ENCODE results near the gene FETUB. TPM values are rescaled to one million over a fixed set of nuclear protein-coding genes. Genes with fewer than 3 reads are reported as not detected.

Gene FETUB
- total RNA-seq, 1 experiment from 2014 or later = not detected

- H3K9me2 ChIP-seq (replicated peaks; ENCODE audit: insufficient read depth, low read length) = no peaks in the 10 kb centered on the region
- H3K4me1 ChIP-seq (ENCODE audit: low read length) = peaks cover 2% of the 10 kb centered on the region
- no peaks in the 10 kb centered on the region for H3K79me2 ChIP-seq (ENCODE audit: low read length)
- H3K27me3 ChIP-seq (ENCODE audit: low read length) = no peaks in the 10 kb centered on the region
- no peaks in the 10 kb centered on the region for H4K20me1 ChIP-seq (ENCODE audit: insufficient read depth, low read depth, low read length)
- DNase-seq = no peak
- no peak overlapping the region for H3K4me3 ChIP-seq (ENCODE audit: low read length)
- no peaks in the 10 kb centered on the region for H3K36me3 ChIP-seq (ENCODE audit: insufficient read depth, low read length)
- no peak overlapping the region for H3K27ac ChIP-seq (ENCODE audit: low read length)
- no peak overlapping the region for H3K4me2 ChIP-seq (ENCODE audit: low read depth, low read length, poor library complexity, severe bottlenecking)
- H3K9me3 ChIP-seq (ENCODE audit: low read length) = no peaks in the 10 kb centered on the region
- H2AFZ ChIP-seq (ENCODE audit: low read length) = no peak overlapping the region
- no peak overlapping the region for H3K9ac ChIP-seq (ENCODE audit: low read length)
These were observed 6.6 kb downstream of the FETUB start for GRCh38 chr3:186646841-186647240.

GRCh38 chr3:186648851-186649250 is 8.7 kb downstream of the FETUB start:
- no peaks in the 10 kb centered on the region for H3K79me2 ChIP-seq (ENCODE audit: low read length)
- no peak overlapping the region for H3K4me3 ChIP-seq (ENCODE audit: low read length)
- no peak overlapping the region for H3K27ac ChIP-seq (ENCODE audit: low read length)
- H3K4me2 ChIP-seq (ENCODE audit: low read depth, low read length, poor library complexity, severe bottlenecking) = no peak overlapping the region
- DNase-seq = no peak
- H3K4me1 ChIP-seq (ENCODE audit: low read length) = peaks cover 22% of the 10 kb centered on the region
- H2AFZ ChIP-seq (ENCODE audit: low read length) = no peak overlapping the region
- no peak overlapping the region for H3K9ac ChIP-seq (ENCODE audit: low read length)
- no peaks in the 10 kb centered on the region for H3K36me3 ChIP-seq (ENCODE audit: insufficient read depth, low read length)
- no peaks in the 10 kb centered on the region for H3K27me3 ChIP-seq (ENCODE audit: low read length)
- H4K20me1 ChIP-seq (ENCODE audit: insufficient read depth, low read depth, low read length) = no peaks in the 10 kb centered on the region
- no peaks in the 10 kb centered on the region for H3K9me3 ChIP-seq (ENCODE audit: low read length)
- H3K9me2 ChIP-seq (replicated peaks; ENCODE audit: insufficient read depth, low read length) = no peaks in the 10 kb centered on the region

GRCh38 chr3:186651678-186652215 is 11.5 kb downstream of the FETUB start:
- H3K9me2 ChIP-seq (replicated peaks; ENCODE audit: insufficient read depth, low read length) = no peaks in the 10 kb centered on the region
- peaks cover 25% of the 10 kb centered on the region for H3K4me1 ChIP-seq (ENCODE audit: low read length)
- no peaks in the 10 kb centered on the region for H3K36me3 ChIP-seq (ENCODE audit: insufficient read depth, low read length)
- peak overlapping the region; percentile 88 for H3K27ac ChIP-seq (ENCODE audit: low read length)
- H3K9ac ChIP-seq (ENCODE audit: low read length) = peak overlapping the region; percentile 50; the same call in 1 of the 2 replicates
- DNase-seq = peak; percentile 52
- peak overlapping the region; percentile 36; the same call in 1 of the 2 replicates for H3K4me3 ChIP-seq (ENCODE audit: low read length)
- H4K20me1 ChIP-seq (ENCODE audit: insufficient read depth, low read depth, low read length) = no peaks in the 10 kb centered on the region
- no peaks in the 10 kb centered on the region for H3K27me3 ChIP-seq (ENCODE audit: low read length)
- H3K9me3 ChIP-seq (ENCODE audit: low read length) = no peaks in the 10 kb centered on the region
- H2AFZ ChIP-seq (ENCODE audit: low read length) = no peak overlapping the region
- no peaks in the 10 kb centered on the region for H3K79me2 ChIP-seq (ENCODE audit: low read length)
- H3K4me2 ChIP-seq (ENCODE audit: low read depth, low read length, poor library complexity, severe bottlenecking) = peak overlapping the region; percentile 53

GRCh38 chr3:186653080-186653707 is 13.0 kb downstream of the FETUB start:
- H4K20me1 ChIP-seq (ENCODE audit: insufficient read depth, low read depth, low read length) = no peaks in the 10 kb centered on the region
- no peaks in the 10 kb centered on the region for H3K27me3 ChIP-seq (ENCODE audit: low read length)
- DNase-seq = peak; percentile 94
- H3K9me3 ChIP-seq (ENCODE audit: low read length) = no peaks in the 10 kb centered on the region
- peak overlapping the region; percentile 88 for H3K27ac ChIP-seq (ENCODE audit: low read length)
- H3K9me2 ChIP-seq (replicated peaks; ENCODE audit: insufficient read depth, low read length) = no peaks in the 10 kb centered on the region
- H3K9ac ChIP-seq (ENCODE audit: low read length) = peak overlapping the region; percentile 50
- H3K79me2 ChIP-seq (ENCODE audit: low read length) = no peaks in the 10 kb centered on the region
- H3K36me3 ChIP-seq (ENCODE audit: insufficient read depth, low read length) = no peaks in the 10 kb centered on the region
- peak overlapping the region; percentile 71 for H2AFZ ChIP-seq (ENCODE audit: low read length)
- H3K4me1 ChIP-seq (ENCODE audit: low read length) = peaks cover 25% of the 10 kb centered on the region
- H3K4me2 ChIP-seq (ENCODE audit: low read depth, low read length, poor library complexity, severe bottlenecking) = peak overlapping the region; percentile 53
- H3K4me3 ChIP-seq (ENCODE audit: low read length) = peak overlapping the region; percentile 36

GRCh38 chr3:186653984-186654383 is 13.8 kb downstream of the FETUB start:
- Histone ChIP-seq H3K9ac (ENCODE audit: low read length) (peak overlapping the region; percentile 50), H3K9me3 (ENCODE audit: low read length) (no peaks in the 10 kb centered on the region), H3K36me3 (ENCODE audit: insufficient read depth, low read length) (no peaks in the 10 kb centered on the region), H3K79me2 (ENCODE audit: low read length) (no peaks in the 10 kb centered on the region), H3K4me3 (ENCODE audit: low read length) (peak overlapping the region; percentile 10; the same call in 1 of the 2 replicates), H3K4me2 (ENCODE audit: low read depth, low read length, poor library complexity, severe bottlenecking) (peak overlapping the region; percentile 53), H3K4me1 (ENCODE audit: low read length) (peaks cover 25% of the 10 kb centered on the region), H3K27ac (ENCODE audit: low read length) (peak overlapping the region; percentile 88), H4K20me1 (ENCODE audit: insufficient read depth, low read depth, low read length) (no peaks in the 10 kb centered on the region), H2AFZ (ENCODE audit: low read length) (peak overlapping the region; percentile 71; the same call in 1 of the 2 replicates), H3K9me2 (replicated peaks; ENCODE audit: insufficient read depth, low read length) (no peaks in the 10 kb centered on the region), H3K27me3 (ENCODE audit: low read length) (no peaks in the 10 kb centered on the region)
- no peak for DNase-seq

- H3K36me3 ChIP-seq (ENCODE audit: insufficient read depth, low read length) = no peaks in the 10 kb centered on the region
These were observed 23.3 kb downstream of the FETUB start for GRCh38 chr3:186663361-186664118.

GRCh38 chr3:186664119-186664495 is 23.9 kb downstream of the FETUB start:
- Histone ChIP-seq H3K36me3 (ENCODE audit: insufficient read depth, low read length) (no peaks in the 10 kb centered on the region), H3K27ac (ENCODE audit: low read length) (no peak overlapping the region), H3K4me1 (ENCODE audit: low read length) (no peaks in the 10 kb centered on the region), H3K9me2 (replicated peaks; ENCODE audit: insufficient read depth, low read length) (no peaks in the 10 kb centered on the region), H4K20me1 (ENCODE audit: insufficient read depth, low read depth, low read length) (no peaks in the 10 kb centered on the region), H2AFZ (ENCODE audit: low read length) (no peak overlapping the region), H3K9ac (ENCODE audit: low read length) (no peak overlapping the region), H3K27me3 (ENCODE audit: low read length) (no peaks in the 10 kb centered on the region), H3K79me2 (ENCODE audit: low read length) (no peaks in the 10 kb centered on the region), H3K9me3 (ENCODE audit: low read length) (no peaks in the 10 kb centered on the region), H3K4me3 (ENCODE audit: low read length) (no peak overlapping the region), H3K4me2 (ENCODE audit: low read depth, low read length, poor library complexity, severe bottlenecking) (no peak overlapping the region)
- DNase-seq = no peak

More at GRCh38 chr3:186663361-186664118, 23.3 kb downstream of the FETUB start:
- Histone ChIP-seq H3K9me3 (ENCODE audit: low read length) (no peaks in the 10 kb centered on the region), H4K20me1 (ENCODE audit: insufficient read depth, low read depth, low read length) (no peaks in the 10 kb centered on the region), H3K4me1 (ENCODE audit: low read length) (no peaks in the 10 kb centered on the region), H3K27me3 (ENCODE audit: low read length) (no peaks in the 10 kb centered on the region), H3K4me2 (ENCODE audit: low read depth, low read length, poor library complexity, severe bottlenecking) (no peak overlapping the region), H3K4me3 (ENCODE audit: low read length) (no peak overlapping the region), H3K27ac (ENCODE audit: low read length) (no peak overlapping the region), H3K9ac (ENCODE audit: low read length) (no peak overlapping the region), H3K9me2 (replicated peaks; ENCODE audit: insufficient read depth, low read length) (no peaks in the 10 kb centered on the region), H3K79me2 (ENCODE audit: low read length) (no peaks in the 10 kb centered on the region), H2AFZ (ENCODE audit: low read length) (no peak overlapping the region)
- no peak for DNase-seq

- DNase-seq = no peak
- H3K4me2 ChIP-seq (ENCODE audit: low read depth, low read length, poor library complexity, severe bottlenecking) = no peak overlapping the region
- H2AFZ ChIP-seq (ENCODE audit: low read length) = no peak overlapping the region
- no peak overlapping the region for H3K4me3 ChIP-seq (ENCODE audit: low read length)
- no peaks in the 10 kb centered on the region for H4K20me1 ChIP-seq (ENCODE audit: insufficient read depth, low read depth, low read length)
- H3K27me3 ChIP-seq (ENCODE audit: low read length) = no peaks in the 10 kb centered on the region
- H3K9me2 ChIP-seq (replicated peaks; ENCODE audit: insufficient read depth, low read length) = no peaks in the 10 kb centered on the region
- no peaks in the 10 kb centered on the region for H3K36me3 ChIP-seq (ENCODE audit: insufficient read depth, low read length)
- no peak overlapping the region for H3K27ac ChIP-seq (ENCODE audit: low read length)
- H3K9me3 ChIP-seq (ENCODE audit: low read length) = no peaks in the 10 kb centered on the region
- H3K9ac ChIP-seq (ENCODE audit: low read length) = no peak overlapping the region
- no peaks in the 10 kb centered on the region for H3K79me2 ChIP-seq (ENCODE audit: low read length)
- H3K4me1 ChIP-seq (ENCODE audit: low read length) = no peaks in the 10 kb centered on the region
These were observed 24.3 kb downstream of the FETUB start for GRCh38 chr3:186664506-186664905.

Data from Karpas-422 (cell line).